H1 (cell line): ENCODE measurements around the gene LSM4. TPM values are rescaled to one million over a fixed set of nuclear protein-coding genes. Genes with fewer than 3 reads are reported as not detected.

Experiments used
- CTCF ChIA-PET: fragments of 300-600 bp; sonication (Branson Sonifier 250); formaldehyde crosslinking; loops from one replicate; lab custom pipeline; 2021; ENCODE audit not compliant: partially characterized antibody; lab: Charles Lee
- POLR2A ChIA-PET: fragments of 300-600 bp; sonication (Branson Sonifier 250); formaldehyde crosslinking; loops from one replicate; lab custom pipeline; 2021; ENCODE audit warnings: inconsistent platforms; ENCODE audit not compliant: partially characterized antibody; lab: Charles Lee
- DNase-seq, 2 experiments: peaks; one replicate each; pipeline versions ENCODE4 v3.0.0 to v3.0.0-alpha.2; 2010 to 2022; ENCODE audit warnings: low spot score in 2 of 2, low read depth in 1 of 2, mixed read lengths in 1 of 2
- FAIRE-seq: peaks from 2 replicates; lab custom pipeline; 2011; peaks lifted over from hg19 to GRCh38; lab: Jason Lieb, UNC
- H2AFZ ChIP-seq: 2 replicates; pipeline ENCODE4 v1.8.1; 2012; ENCODE audit warnings: low read length, inconsistent platforms
- H2AK5ac ChIP-seq: 2 replicates; pipeline ENCODE4 v1.6.1; 2013; ENCODE audit warnings: low read depth, low read length
- H2BK120ac ChIP-seq: replicated peaks from 2 replicates; pipeline ENCODE3; 2013; ENCODE audit warnings: low read depth, low read length, inconsistent platforms
- H2BK12ac ChIP-seq: 2 replicates; pipeline ENCODE4 v1.6.1; 2013; ENCODE audit warnings: low read depth, low read length
- H2BK15ac ChIP-seq: 2 replicates; pipeline ENCODE4 v1.6.1; 2013; ENCODE audit warnings: low read length
- H2BK20ac ChIP-seq: 2 replicates; pipeline ENCODE4 v1.6.1; 2013; ENCODE audit warnings: low read length
- H2BK5ac ChIP-seq: 2 replicates; pipeline ENCODE4 v1.6.1; 2013; ENCODE audit warnings: low read depth, low read length
- H3K14ac ChIP-seq: 2 replicates; pipeline ENCODE4 v1.6.1; 2013; ENCODE audit warnings: inconsistent platforms; ENCODE audit not compliant: insufficient read length
- H3K18ac ChIP-seq: 2 replicates; pipeline ENCODE4 v1.6.1; 2013; ENCODE audit warnings: low read length; ENCODE audit errors: extremely low read depth
- H3K23ac ChIP-seq: 2 replicates; pipeline ENCODE4 v1.6.1; 2013; ENCODE audit warnings: inconsistent platforms; ENCODE audit not compliant: insufficient read length
- H3K23me2 ChIP-seq: 2 replicates; pipeline ENCODE4 v1.6.1; 2013; ENCODE audit warnings: low read depth, low read length
- H3K27ac ChIP-seq: 2 replicates; pipeline ENCODE4 v1.6.1; 2011; ENCODE audit warnings: low read depth, low read length, inconsistent platforms
- H3K27me3 ChIP-seq, 4 experiments: replicated peaks in 1 of 4; 1 replicate in 1 of 4; 2 replicates in 3 of 4; pipeline versions ENCODE4 v1.6.1 to v1.8.1; 2011 to 2013; ENCODE audit warnings: low read length in 3 of 4, mild to moderate bottlenecking in 3 of 4, inconsistent platforms in 2 of 4, mixed read lengths in 2 of 4, moderate library complexity in 1 of 4; ENCODE audit not compliant: control insufficient read depth in 3 of 4, insufficient read depth in 3 of 4; ENCODE audit errors: extremely low read depth in 1 of 4
- H3K36me3 ChIP-seq, 4 experiments: 2 replicates each; pipeline versions ENCODE4 v1.6.1 to v1.8.1; 2011 to 2013; ENCODE audit warnings: mild to moderate bottlenecking in 4 of 4, low read length in 3 of 4, moderate library complexity in 2 of 4, control low read depth in 1 of 4, inconsistent platforms in 1 of 4; ENCODE audit not compliant: insufficient read depth in 4 of 4, control insufficient read depth in 2 of 4
- H3K4ac ChIP-seq: replicated peaks from 2 replicates; pipeline ENCODE3; 2013; ENCODE audit warnings: low read length, low read depth, mixed read lengths, inconsistent platforms; ENCODE audit not compliant: insufficient read length
- H3K4me1 ChIP-seq, 4 experiments: replicated peaks in 1 of 4; 1 replicate in 1 of 4; 2 replicates in 3 of 4; pipeline versions ENCODE4 v1.6.1 to v1.8.1; 2011 to 2013; ENCODE audit warnings: low read length in 3 of 4, inconsistent platforms in 2 of 4, mixed read lengths in 1 of 4; ENCODE audit not compliant: insufficient read depth in 4 of 4, control insufficient read depth in 3 of 4
- H3K4me2 ChIP-seq, 2 experiments: 2 replicates each; pipeline versions ENCODE4 v1.6.1 to v1.8.1; 2011 to 2013; ENCODE audit warnings: low read depth in 2 of 2, low read length in 2 of 2, control low read depth in 1 of 2, inconsistent platforms in 1 of 2, mild to moderate bottlenecking in 1 of 2; ENCODE audit not compliant: insufficient read depth in 1 of 2
- H3K4me3 ChIP-seq, 4 experiments: fragments of 200-600, 300-600 bp in 1 of 4; sonication (generic), shearing (Covaris generic), sonication (Bioruptor Twin) in 1 of 4; 2 replicates each; pipeline versions ENCODE4 v1.5.1 to v1.8.1; 2011 to 2016; ENCODE audit warnings: low read length in 4 of 4, low read depth in 3 of 4, control low read depth in 2 of 4, inconsistent platforms in 2 of 4, mild to moderate bottlenecking in 2 of 4, mixed read lengths in 1 of 4, moderate library complexity in 1 of 4; ENCODE audit not compliant: insufficient read depth in 2 of 4; ENCODE audit errors: extremely low read depth in 1 of 4
- H3K56ac ChIP-seq: replicated peaks from 2 replicates; pipeline ENCODE3; 2013; ENCODE audit warnings: low read depth, mild to moderate bottlenecking, mixed read lengths, low read length, inconsistent platforms; ENCODE audit not compliant: insufficient read length
- H3K79me1 ChIP-seq: 2 replicates; pipeline ENCODE4 v1.6.1; 2013; ENCODE audit warnings: low read depth, low read length, control low read depth
- H3K79me2 ChIP-seq, 2 experiments: 2 replicates each; pipeline versions ENCODE4 v1.6.1 to v1.8.1; 2012 to 2013; ENCODE audit warnings: low read length in 2 of 2, mild to moderate bottlenecking in 2 of 2, inconsistent platforms in 1 of 2; ENCODE audit not compliant: insufficient read depth in 2 of 2, control insufficient read depth in 1 of 2
- H3K9ac ChIP-seq, 4 experiments: replicated peaks in 1 of 4; 1 replicate in 1 of 4; 2 replicates in 3 of 4; pipeline versions ENCODE4 v1.6.1 to v1.8.1; 2011 to 2013; ENCODE audit warnings: low read depth in 3 of 4, low read length in 3 of 4, control low read depth in 2 of 4, mild to moderate bottlenecking in 2 of 4, moderate library complexity in 2 of 4, inconsistent platforms in 1 of 4; ENCODE audit errors: extremely low read depth in 1 of 4
- H3K9me3 ChIP-seq, 2 experiments: 2 replicates each; pipeline versions ENCODE4 v1.6.1 to v1.8.1; 2012 to 2013; ENCODE audit warnings: mild to moderate bottlenecking in 2 of 2, moderate library complexity in 2 of 2, control low read depth in 1 of 2, inconsistent platforms in 1 of 2, low read depth in 1 of 2, low read length in 1 of 2, mixed read lengths in 1 of 2; ENCODE audit not compliant: insufficient read depth in 2 of 2
- H4K20me1 ChIP-seq, 2 experiments: replicated peaks in 1 of 2; 2 replicates each; pipeline versions ENCODE3 to v1.8.1; 2011 to 2013; ENCODE audit warnings: inconsistent platforms in 2 of 2, low read length in 2 of 2, mild to moderate bottlenecking in 1 of 2; ENCODE audit not compliant: insufficient read depth in 2 of 2, control insufficient read depth in 1 of 2
- H4K5ac ChIP-seq: 2 replicates; pipeline ENCODE4 v1.6.1; 2013; ENCODE audit warnings: low read length, low read depth, mixed read lengths, inconsistent platforms; ENCODE audit not compliant: insufficient read length
- H4K8ac ChIP-seq: 2 replicates; pipeline ENCODE4 v1.8.0; 2013; ENCODE audit warnings: mild to moderate bottlenecking, moderate library complexity, low read length, inconsistent platforms; ENCODE audit not compliant: insufficient read depth; ENCODE audit errors: extremely low read depth
- H4K91ac ChIP-seq: replicated peaks from 2 replicates; pipeline ENCODE3; 2013; ENCODE audit warnings: low read length, mixed read lengths, inconsistent platforms; ENCODE audit not compliant: insufficient read length
- CHD1 ChIP-seq: IDR thresholded peaks from 2 replicates; pipeline ENCODE4 v1.6.1; 2012; ENCODE audit warnings: low read depth, low read length, improper control_type of control experiment
- CREB1 ChIP-seq: IDR thresholded peaks from 2 replicates; pipeline ENCODE4 v1.6.1; 2012; ENCODE audit warnings: inconsistent platforms
- FOSL1 ChIP-seq: IDR thresholded peaks from 2 replicates; pipeline ENCODE4 v1.6.1; 2011; ENCODE audit warnings: mild to moderate bottlenecking, low read depth, low read length, moderate library complexity; ENCODE audit not compliant: insufficient read depth
- KDM5A ChIP-seq: fragments of 200-600 bp; IDR thresholded peaks from 2 replicates; pipeline ENCODE4 v1.7.1; 2012; ENCODE audit warnings: mild to moderate bottlenecking, low read length, inconsistent platforms, mixed read lengths
- POLR2A ChIP-seq, 2 experiments: IDR thresholded peaks; 1 replicate in 1 of 2; 2 replicates in 1 of 2; pipeline ENCODE4 v1.6.1; 2011; ENCODE audit warnings: low read depth in 2 of 2, low read length in 2 of 2, mild to moderate bottlenecking in 2 of 2; ENCODE audit errors: control extremely low read depth in 1 of 2
- TCF12 ChIP-seq: IDR thresholded peaks from 2 replicates; pipeline ENCODE4 v1.6.1; 2011; ENCODE audit warnings: low read depth, mild to moderate bottlenecking, low read length
- WGBS, 2 experiments: shearing (Covaris generic) in 1 of 2; methylation state at CpG; one replicate each; pipeline versions ENCODE4 v1.1.6 to v1.1.7; 2013 to 2015; ENCODE audit warnings: low lambda C conversion rate in 2 of 2, mixed read lengths in 2 of 2, inconsistent platforms in 1 of 2, low coverage in 1 of 2, missing lambda C conversion rate in 1 of 2; ENCODE audit not compliant: insufficient replicate concordance in 2 of 2, insufficient coverage in 1 of 2, insufficient read length in 1 of 2; ENCODE audit errors: extremely low coverage in 1 of 2, missing lambda C conversion rate in 1 of 2; 5-methylcytosine and 5-hydroxymethylcytosine counted together
- polyA plus RNA-seq, 7 experiments: library from polyadenylated mRNA; depleted of rRNA in 3 of 7; stranded (reverse) in 5 of 7; unstranded in 2 of 7; fragments of >200 nt in 5 of 7; fragments of 200-250 nt in 2 of 7; gene quantifications; 1 replicate in 5 of 7; 2 replicates in 1 of 7; 4 replicates in 1 of 7; pipeline versions ENCODE4 v1.2.1 to v1.2.3, GENCODE V29; 2011 to 2013; ENCODE audit warnings: missing spikeins in 2 of 7, mixed read lengths in 2 of 7
- total RNA-seq: library from RNA; stranded (reverse); fragmentation: NEBNext Ultra II Directional; extraction: Animal tissue kit (Norgen Biotek cat#: 25700); gene quantifications from 2 replicates; pipeline ENCODE4 v1.2.1, GENCODE V29; 2021
- TF ChIP-seq, protein P1 (sequence below), 3 experiments: IDR thresholded peaks; 1 replicate in 2 of 3; 2 replicates in 1 of 3; pipeline versions ENCODE4 v1.5.1 to v1.6.1; 2011; ENCODE audit warnings: low read length in 3 of 3, mild to moderate bottlenecking in 3 of 3, inconsistent platforms in 2 of 3, low read depth in 1 of 3, moderate library complexity in 1 of 3; ENCODE audit not compliant: insufficient read depth in 1 of 3; ENCODE audit errors: control extremely low read depth in 1 of 3

LSM4 gene
- total and polyA plus RNA-seq, 2 of the 8 experiments (the other 6 are each of a cell fraction or from before 2014, with no cell fraction given): 302 to 319 TPM

DNA sequence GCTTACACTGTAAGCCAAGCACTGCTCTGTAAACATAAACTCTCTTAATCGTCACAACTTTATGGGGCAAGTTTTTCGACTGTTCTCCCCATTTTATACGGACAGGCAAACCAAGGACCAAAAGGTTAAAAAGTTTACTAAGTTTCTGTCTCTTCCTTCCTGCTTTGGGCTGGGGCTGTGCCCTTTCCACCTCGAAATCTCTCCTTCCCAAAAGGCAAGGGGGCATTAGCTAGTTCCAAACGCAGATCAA, 43.7 kb downstream of the LSM4 start:
- no peak overlapping the region for H3K4ac ChIP-seq
- no peak overlapping the region for H2BK15ac ChIP-seq
- H2AFZ ChIP-seq: no peak overlapping the region
- H3K23ac ChIP-seq: no peak overlapping the region
- H3K79me1 ChIP-seq: peaks cover 16% of the 10 kb centered on the region; the same call in 1 of the 2 replicates
- no peak overlapping the region for H3K18ac ChIP-seq
- H3K56ac ChIP-seq: no peak overlapping the region
- DNase-seq (no peak), FAIRE-seq (no peak)
- WGBS, 2 experiments: 41% methylated on average over 5 of the region's 5 CpGs; no CpG with 5 or more reads in 1 of the 2 experiments
- H2BK20ac ChIP-seq: no peak overlapping the region
- H3K4me3 ChIP-seq: peak overlapping the region; percentile 44 to 95 (median 89)
- no peak overlapping the region for H3K27ac ChIP-seq
- H3K14ac ChIP-seq: no peak overlapping the region
- no peak overlapping the region for H2BK12ac ChIP-seq
- H3K27me3 ChIP-seq: no peaks in the 10 kb centered on the region
- no peak overlapping the region for H4K5ac ChIP-seq
- peak overlapping the region; percentile 44 to 71 for H3K4me2 ChIP-seq
- ChIA-PET CTCF (interaction anchor here (0.6 to 13.6 kb wide), 46 partner anchors 8 to 505 kb away, joined by 3 to 242 read pairs (median 8); partner anchors contain the start of genes GDF15, LSM4 and PDE4C), POLR2A (interaction anchor here (0.5 to 10.3 kb wide), 22 partner anchors 10 to 866 kb away, joined by 3 to 237 read pairs (median 15); partner anchors contain the start of genes LSM4, MPV17L2, PGPEP1 and RAB3A)
- peak overlapping the region in 3 of 4 experiments; percentile 60 to 63 (median 62); a peak in 5 of 7 replicates for H3K9ac ChIP-seq
- H2BK120ac ChIP-seq: no peak overlapping the region
- peaks cover 10% of the 10 kb centered on the region; the same call in 1 of the 2 replicates for H3K23me2 ChIP-seq
- H2AK5ac ChIP-seq: no peak overlapping the region
- H3K36me3 ChIP-seq: peaks cover 0 to 5% (median 3%) of the 10 kb centered on the region in 4 experiments; a peak in 3 of 8 replicates
- no peaks in the 10 kb centered on the region for H3K9me3 ChIP-seq
- H3K4me1 ChIP-seq: peaks cover 4 to 14% (median 10%) of the 10 kb centered on the region in 4 experiments; a peak in 6 of 7 replicates
- peaks cover 0 to 28% of the 10 kb centered on the region in 2 experiments; a peak in 3 of 4 replicates for H3K79me2 ChIP-seq
- H4K91ac ChIP-seq: no peak overlapping the region
- H4K8ac ChIP-seq: no peak overlapping the region
- TF ChIP-seq FOSL1 (no peak), CHD1 (no peak), TCF12 (no peak), KDM5A (0 out of 2 replicates have a peak, but pooled peaks have one; percentile 87), CREB1 (no peak), POLR2A (IDR thresholded peaks at IDR 0.05; ENCODE audit: control extremely low read depth in 1 of 2, low read depth in 2 of 2, low read length in 2 of 2) (0 out of 3 replicates have a peak, but pooled peaks of 1 of the 2 experiments have one; percentile 10)
- TF ChIP-seq, protein P1, sequence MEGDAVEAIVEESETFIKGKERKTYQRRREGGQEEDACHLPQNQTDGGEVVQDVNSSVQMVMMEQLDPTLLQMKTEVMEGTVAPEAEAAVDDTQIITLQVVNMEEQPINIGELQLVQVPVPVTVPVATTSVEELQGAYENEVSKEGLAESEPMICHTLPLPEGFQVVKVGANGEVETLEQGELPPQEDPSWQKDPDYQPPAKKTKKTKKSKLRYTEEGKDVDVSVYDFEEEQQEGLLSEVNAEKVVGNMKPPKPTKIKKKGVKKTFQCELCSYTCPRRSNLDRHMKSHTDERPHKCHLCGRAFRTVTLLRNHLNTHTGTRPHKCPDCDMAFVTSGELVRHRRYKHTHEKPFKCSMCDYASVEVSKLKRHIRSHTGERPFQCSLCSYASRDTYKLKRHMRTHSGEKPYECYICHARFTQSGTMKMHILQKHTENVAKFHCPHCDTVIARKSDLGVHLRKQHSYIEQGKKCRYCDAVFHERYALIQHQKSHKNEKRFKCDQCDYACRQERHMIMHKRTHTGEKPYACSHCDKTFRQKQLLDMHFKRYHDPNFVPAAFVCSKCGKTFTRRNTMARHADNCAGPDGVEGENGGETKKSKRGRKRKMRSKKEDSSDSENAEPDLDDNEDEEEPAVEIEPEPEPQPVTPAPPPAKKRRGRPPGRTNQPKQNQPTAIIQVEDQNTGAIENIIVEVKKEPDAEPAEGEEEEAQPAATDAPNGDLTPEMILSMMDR (IDR thresholded peaks at IDR 0.05; ENCODE audit: control extremely low read depth in 1 of 3, insufficient read depth in 1 of 3, low read depth in 1 of 3, low read length in 3 of 3): no peak
- no peak overlapping the region for H2BK5ac ChIP-seq
- peaks cover 9 to 24% of the 10 kb centered on the region in 2 experiments for H4K20me1 ChIP-seq
